Transverse colon (tissue), 4 donors: Measurements from ENCODE around the gene ORM1. TPM values are rescaled to one million over a fixed set of nuclear protein-coding genes. Genes with fewer than 3 reads are reported as not detected.

Experiments
- DNase-seq: peaks from one replicate; pipeline ENCODE4 v3.0.0-alpha.2; 2019
- H3K27ac ChIP-seq, 4 donors: fragments of 200-600 bp; sonication (generic); 2 replicates each; pipeline ENCODE4 v1.5.1; 2016 to 2018; ENCODE audit warnings: inconsistent platforms in 4 of 4
- H3K27me3 ChIP-seq: fragments of 200-600 bp; sonication (generic); 2 replicates; pipeline ENCODE4 v1.5.1; 2017; ENCODE audit warnings: inconsistent platforms
- H3K36me3 ChIP-seq, 4 donors: fragments of 200-600 bp; sonication (generic); 2 replicates each; pipeline ENCODE4 v1.5.1; 2017 to 2019; ENCODE audit warnings: inconsistent platforms in 4 of 4
- H3K4me1 ChIP-seq, 4 donors: fragments of 200-600 bp; sonication (generic); 2 replicates each; pipeline ENCODE4 v1.5.1; 2017 to 2020; ENCODE audit warnings: inconsistent platforms in 4 of 4
- H3K4me3 ChIP-seq, 4 donors: fragments of 200-600 bp; sonication (generic); 1 replicate in 1 of 4; 2 replicates in 3 of 4; pipeline versions ENCODE4 v1.5.1 to v1.6.1; 2017 to 2019; ENCODE audit warnings: inconsistent platforms in 4 of 4
- H3K9me3 ChIP-seq, 2 donors: fragments of 200-600 bp; sonication (generic); 2 replicates each; pipeline ENCODE4 v1.5.1; 2017 to 2019; ENCODE audit warnings: inconsistent platforms in 2 of 2
- EP300 ChIP-seq: sonication (generic); formaldehyde crosslinking; IDR thresholded peaks from one replicate; pipeline ENCODE4 v1.6.1; 2017; ENCODE audit warnings: antibody characterized with exemption, low read depth
- POLR2A ChIP-seq: fragments of 450-650 bp; IDR thresholded peaks from one replicate; pipeline ENCODE4 v1.6.1; 2016; ENCODE audit warnings: antibody characterized with exemption, mild to moderate bottlenecking, moderate library complexity
- POLR2AphosphoS5 ChIP-seq, 3 donors: sonication (generic); formaldehyde crosslinking; IDR thresholded peaks; one replicate each; pipeline ENCODE4 v1.6.1; 2016; ENCODE audit warnings: antibody characterized with exemption in 3 of 3
- WGBS, 2 donors: methylation state at CpG; one replicate each; pipeline ENCODE4 v1.1.5; 2018; ENCODE audit warnings: low coverage in 1 of 2; 5-methylcytosine and 5-hydroxymethylcytosine counted together
- in situ Hi-C, 4 donors: fragments of 200-750 bp; cut with MboI; loops; one replicate each; pipeline versions ENCODE4 v1.15.0 to v1.15.1; 2017; ENCODE audit warnings: low sequenced_read_pairs in 3 of 4, low pct_ligation_motif_present in 1 of 4, low pct_unique_long_range_greater_than_20kb in 1 of 4
- intact Hi-C: fragments of 100-400 bp; cut with DNase I; formaldehyde crosslinking; loops from one replicate; pipeline ENCODE4 v1.15.1; 2023; ENCODE audit warnings: low total_unique reads
- total RNA-seq, 4 donors: library from RNA; depleted of rRNA; stranded (reverse); fragments of >200 nt; gene quantifications; one replicate each; pipeline ENCODE4 v1.1.0, GENCODE V29; 2016
- TF ChIP-seq, protein P1 (sequence below), 5 experiments: fragments of 200-600 bp in 3 of 5; fragments of 450-650 bp in 2 of 5; sonication (generic) in 3 of 5; IDR thresholded peaks; 1 replicate in 2 of 5; 2 replicates in 3 of 5; pipeline ENCODE4 v1.5.1; 2016 to 2017; ENCODE audit warnings: antibody characterized with exemption in 5 of 5, inconsistent platforms in 3 of 5, mild to moderate bottlenecking in 2 of 5, moderate library complexity in 1 of 5

The ORM1 gene
- total RNA-seq, 4 donors from 2014 or later = not detected

DNA sequence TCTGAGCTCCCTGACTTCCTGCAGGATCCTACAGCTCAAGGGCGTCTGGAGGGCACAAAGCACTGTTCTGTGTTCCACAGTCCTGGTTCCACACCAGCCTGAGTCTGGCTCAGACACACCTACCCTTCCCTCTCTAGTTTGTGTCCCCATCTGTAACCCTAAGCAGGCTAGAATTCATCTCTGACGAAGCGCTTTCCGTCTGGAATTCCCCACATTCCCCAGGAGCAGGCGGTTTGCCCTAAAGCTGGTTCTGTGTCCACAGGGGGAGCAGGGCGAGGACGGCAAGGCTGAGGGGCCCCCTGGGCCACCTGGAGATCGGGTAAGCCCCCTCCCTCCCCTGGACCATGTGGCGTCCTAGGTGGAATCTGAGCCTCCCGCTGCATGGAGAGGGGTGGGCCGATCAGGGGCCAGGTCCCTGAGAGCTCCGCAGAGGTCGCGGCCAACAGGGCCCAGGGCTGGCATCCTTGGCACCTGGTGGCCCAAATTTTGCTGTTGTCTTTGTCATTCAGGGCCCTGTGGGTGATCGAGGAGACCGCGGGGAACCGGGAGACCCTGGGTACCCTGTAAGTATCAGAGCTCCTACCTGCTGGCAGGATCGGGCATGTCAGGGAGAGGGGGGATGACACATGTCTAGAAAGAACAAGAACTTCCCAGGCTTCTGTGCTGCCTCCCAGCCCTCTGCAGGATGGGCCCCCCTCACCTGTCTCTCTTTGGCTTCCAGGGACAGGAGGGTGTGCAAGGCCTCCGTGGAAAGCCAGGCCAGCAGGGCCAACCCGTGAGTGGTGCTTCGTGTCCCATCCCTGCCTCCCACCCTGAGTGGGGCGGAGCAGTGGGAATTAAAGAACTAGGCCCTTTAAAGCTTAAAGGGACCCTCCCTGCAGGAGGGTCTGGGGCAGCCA lies 34.5 kb upstream of the ORM1 start:
- peak; percentile 7 for DNase-seq
- H3K4me3 ChIP-seq = no peak overlapping the region
- TF ChIP-seq POLR2A = no peak
- TF ChIP-seq, protein P1, sequence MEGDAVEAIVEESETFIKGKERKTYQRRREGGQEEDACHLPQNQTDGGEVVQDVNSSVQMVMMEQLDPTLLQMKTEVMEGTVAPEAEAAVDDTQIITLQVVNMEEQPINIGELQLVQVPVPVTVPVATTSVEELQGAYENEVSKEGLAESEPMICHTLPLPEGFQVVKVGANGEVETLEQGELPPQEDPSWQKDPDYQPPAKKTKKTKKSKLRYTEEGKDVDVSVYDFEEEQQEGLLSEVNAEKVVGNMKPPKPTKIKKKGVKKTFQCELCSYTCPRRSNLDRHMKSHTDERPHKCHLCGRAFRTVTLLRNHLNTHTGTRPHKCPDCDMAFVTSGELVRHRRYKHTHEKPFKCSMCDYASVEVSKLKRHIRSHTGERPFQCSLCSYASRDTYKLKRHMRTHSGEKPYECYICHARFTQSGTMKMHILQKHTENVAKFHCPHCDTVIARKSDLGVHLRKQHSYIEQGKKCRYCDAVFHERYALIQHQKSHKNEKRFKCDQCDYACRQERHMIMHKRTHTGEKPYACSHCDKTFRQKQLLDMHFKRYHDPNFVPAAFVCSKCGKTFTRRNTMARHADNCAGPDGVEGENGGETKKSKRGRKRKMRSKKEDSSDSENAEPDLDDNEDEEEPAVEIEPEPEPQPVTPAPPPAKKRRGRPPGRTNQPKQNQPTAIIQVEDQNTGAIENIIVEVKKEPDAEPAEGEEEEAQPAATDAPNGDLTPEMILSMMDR (IDR thresholded peaks at IDR 0.05) = no peak
- TF ChIP-seq POLR2AphosphoS5 (IDR thresholded peaks at IDR 0.05) = no peak
- no peak for TF ChIP-seq EP300
- intact Hi-C loops = no loop called here
- in situ Hi-C loops = loop anchor here in 3 of 4 donors (10.0 to 25.0 kb wide), 5 partner anchors 134 to 476 kb away; partner anchors contain the start of genes AMBP (in 1 of the 3), COL27A1 (in 1 of the 3) and KIF12 (in 1 of the 3)
- H3K4me1 ChIP-seq = no peaks in the 10 kb centered on the region
- H3K36me3 ChIP-seq = no peaks in the 10 kb centered on the region
- no peaks in the 10 kb centered on the region for H3K9me3 ChIP-seq
- WGBS, 2 donors = 82 to 95% methylated on average over 4 to 20 of the region's 23 CpGs
- H3K27me3 ChIP-seq = no peaks in the 10 kb centered on the region
- H3K27ac ChIP-seq = no peak overlapping the region

DNA sequence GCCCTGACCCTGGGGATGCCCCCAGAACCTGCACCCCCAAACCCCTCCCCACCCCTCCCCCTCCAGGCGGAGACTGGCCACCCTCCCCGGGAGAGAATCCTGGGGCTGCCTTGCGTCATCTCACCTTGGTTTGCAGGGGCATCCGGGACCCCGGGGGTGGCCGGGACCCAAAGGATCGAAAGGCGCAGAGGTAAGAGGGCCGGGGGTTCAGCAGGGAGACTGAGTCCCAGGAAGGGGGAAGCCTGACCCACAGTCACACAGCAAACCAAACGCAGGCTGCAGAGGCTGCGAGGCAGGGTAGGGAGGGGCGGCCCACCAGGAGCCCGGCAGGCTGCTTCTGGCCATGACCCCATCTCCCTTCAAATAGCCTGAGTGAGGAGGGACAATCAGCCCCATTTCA lies 33.8 kb upstream of the ORM1 start:
- WGBS, 2 donors = 89% methylated on average over 13 of the region's 13 CpGs; no CpG with 5 or more reads in 1 of the 2 donors
- Histone ChIP-seq H3K36me3 (no peaks in the 10 kb centered on the region), H3K9me3 (no peaks in the 10 kb centered on the region), H3K4me1 (no peaks in the 10 kb centered on the region), H3K27me3 (no peaks in the 10 kb centered on the region), H3K27ac (no peak overlapping the region), H3K4me3 (no peak overlapping the region)
- in situ Hi-C loops (loop anchor here in 3 of 4 donors (10.0 to 25.0 kb wide), 5 partner anchors 134 to 477 kb away; partner anchors contain the start of genes AMBP (in 1 of the 3), COL27A1 (in 1 of the 3) and KIF12 (in 1 of the 3)), intact Hi-C loops (no loop called here)
- TF ChIP-seq POLR2A (no peak), EP300 (no peak), POLR2AphosphoS5 (IDR thresholded peaks at IDR 0.05) (no peak)
- TF ChIP-seq, protein P1 (IDR thresholded peaks at IDR 0.05) = no peak
- peak; percentile 6 for DNase-seq

DNA sequence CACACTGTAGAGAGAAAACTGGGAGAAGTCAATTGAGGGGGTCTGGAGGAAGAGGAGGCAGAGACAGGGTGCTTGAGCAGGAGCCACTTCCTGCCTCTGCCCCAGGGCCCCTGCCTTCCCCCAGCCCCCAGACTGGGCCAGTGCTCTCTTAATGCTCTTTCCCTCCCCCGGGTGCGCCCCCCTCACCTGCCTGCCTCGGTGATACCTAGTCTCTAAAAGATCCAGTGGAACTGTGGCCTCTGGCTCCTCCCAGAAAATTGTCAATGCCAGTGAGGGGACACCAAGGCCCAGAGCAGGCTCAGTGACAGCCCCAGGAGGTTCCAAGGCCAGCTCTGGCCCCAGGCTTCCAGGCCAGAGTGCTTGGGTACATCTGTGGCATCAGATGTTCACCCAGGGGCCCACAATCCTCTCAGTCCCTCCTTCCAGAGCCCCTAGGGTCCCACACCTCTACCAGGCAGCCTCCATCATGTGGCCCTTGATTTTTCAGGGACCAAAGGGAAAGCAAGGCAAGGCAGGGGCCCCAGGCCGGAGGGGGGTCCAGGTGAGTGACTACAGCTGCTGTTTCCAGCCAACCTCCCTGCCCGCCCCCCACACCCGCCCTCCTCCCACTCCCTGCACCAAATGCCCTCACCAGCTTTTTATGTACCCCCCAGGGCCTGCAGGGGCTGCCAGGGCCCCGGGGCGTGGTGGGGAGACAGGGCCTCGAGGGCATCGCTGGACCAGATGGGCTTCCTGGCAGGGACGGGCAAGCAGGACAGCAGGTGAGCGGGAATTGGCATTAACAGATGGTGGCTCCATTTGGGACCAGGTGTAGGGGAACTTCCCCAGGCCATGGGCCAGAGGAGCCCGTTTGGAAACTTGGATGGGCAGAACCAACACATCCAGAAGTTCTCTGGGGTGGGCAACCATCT lies 33.1 kb upstream of the ORM1 start:
- Histone ChIP-seq H3K4me1 (no peaks in the 10 kb centered on the region), H3K9me3 (no peaks in the 10 kb centered on the region), H3K4me3 (no peak overlapping the region), H3K27ac (no peak overlapping the region), H3K36me3 (no peaks in the 10 kb centered on the region), H3K27me3 (no peaks in the 10 kb centered on the region)
- intact Hi-C loops = loop anchor here (2.0 kb wide), 2 partner anchors 183 to 207 kb away; no protein-coding TSS in a partner anchor
- TF ChIP-seq EP300 (no peak), POLR2AphosphoS5 (IDR thresholded peaks at IDR 0.05) (no peak), POLR2A (no peak)
- in situ Hi-C loops = loop anchor here (10.0 to 25.0 kb wide), 5 partner anchors 135 to 478 kb away; partner anchors contain the start of genes AMBP (in 1 of the 4), COL27A1 (in 1 of the 4) and KIF12 (in 1 of the 4)
- DNase-seq = peak; percentile 5
- WGBS, 2 donors = 85% methylated on average over 13 of the region's 13 CpGs; no CpG with 5 or more reads in 1 of the 2 donors

DNA sequence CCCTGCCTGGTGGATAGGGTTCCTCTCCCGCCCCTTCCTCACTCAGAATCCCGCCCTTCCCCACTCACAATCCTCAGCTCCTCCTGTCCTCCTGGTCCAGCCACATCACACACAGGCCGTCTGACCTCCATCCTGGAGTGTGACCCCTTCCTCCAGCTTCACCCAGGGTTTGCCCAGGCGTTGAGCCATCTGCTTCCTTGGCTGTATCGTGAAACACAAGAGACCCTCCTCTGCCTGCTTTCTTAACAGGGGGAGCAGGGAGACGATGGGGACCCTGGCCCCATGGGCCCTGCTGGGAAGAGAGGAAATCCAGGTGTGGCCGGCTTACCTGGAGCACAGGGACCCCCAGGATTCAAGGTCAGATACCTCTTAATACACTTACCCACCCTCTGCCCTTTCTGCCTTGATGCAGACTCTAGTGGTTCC lies 32.3 kb upstream of the ORM1 start:
- Histone ChIP-seq H3K9me3 (no peaks in the 10 kb centered on the region), H3K27ac (no peak overlapping the region), H3K27me3 (no peaks in the 10 kb centered on the region), H3K36me3 (no peaks in the 10 kb centered on the region), H3K4me3 (no peak overlapping the region), H3K4me1 (no peaks in the 10 kb centered on the region)
- TF ChIP-seq, protein P1 (IDR thresholded peaks at IDR 0.05) = no peak
- TF ChIP-seq EP300 = no peak
- TF ChIP-seq POLR2A = no peak
- TF ChIP-seq POLR2AphosphoS5 (IDR thresholded peaks at IDR 0.05) = no peak
- intact Hi-C loops = loop anchor here (2.0 kb wide), 2 partner anchors 184 to 208 kb away; no protein-coding TSS in a partner anchor
- peak; percentile 3 for DNase-seq
- WGBS, 2 donors = 65 to 92% methylated on average over 2 to 7 of the region's 7 CpGs
- in situ Hi-C loops = loop anchor here in 3 of 4 donors (10.0 to 25.0 kb wide), 3 partner anchors 203 to 478 kb away; partner anchors contain the start of genes AMBP (in 1 of the 3) and KIF12 (in 1 of the 3)
